ENCODE data around the gene ATP13A1.

The ATP13A1 gene

DNA sequence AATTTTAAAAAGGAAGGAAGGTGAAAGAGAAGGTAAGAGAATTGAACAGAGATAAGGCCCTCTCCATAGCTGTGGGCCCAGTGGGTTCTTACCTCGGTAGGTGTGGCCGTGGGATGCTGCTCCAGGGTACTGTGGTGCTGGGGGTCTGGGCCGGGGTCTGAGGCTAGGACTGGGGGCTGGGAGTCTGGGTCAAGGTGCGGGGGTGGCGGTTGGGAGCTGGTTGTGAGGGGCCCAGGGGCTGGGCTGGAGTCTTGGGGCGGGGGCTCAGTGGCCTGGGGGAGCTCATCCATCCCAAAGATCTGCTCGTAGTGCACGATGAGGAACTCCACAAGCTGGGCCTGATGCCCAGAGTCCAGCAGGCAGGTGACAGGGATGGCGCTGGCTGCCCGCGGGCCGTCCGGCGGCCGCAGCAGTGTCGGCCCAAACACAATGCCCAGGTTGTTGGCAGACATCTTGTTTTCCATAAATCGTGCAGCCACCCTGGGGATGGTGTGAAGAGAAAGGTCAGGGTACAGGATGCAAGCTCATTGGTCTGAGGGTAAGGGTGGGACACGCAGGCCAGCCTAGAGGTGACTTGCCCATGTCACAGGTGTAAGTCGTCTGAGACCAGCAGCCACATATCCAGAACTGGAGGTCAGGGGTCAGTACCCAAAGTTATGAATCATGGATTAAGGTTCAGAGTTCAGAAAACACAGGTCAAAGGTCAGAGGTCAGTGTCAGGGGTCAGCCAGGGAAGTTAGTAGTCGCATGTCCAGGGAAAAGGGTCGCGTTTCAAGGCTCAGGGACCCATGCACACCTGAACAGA lies 29.6 kb downstream of the ATP13A1 start:
- DNase-seq (ENCODE audit: low read depth): peak; percentile 1
- H3K4me3 ChIP-seq (ENCODE audit: low read depth, low read length): no peak overlapping the region
- TF ChIP-seq CTCF (IDR thresholded peaks at IDR 0.05; ENCODE audit: insufficient read depth, low read depth, low read length, missing control alignments): no peak

DNA sequence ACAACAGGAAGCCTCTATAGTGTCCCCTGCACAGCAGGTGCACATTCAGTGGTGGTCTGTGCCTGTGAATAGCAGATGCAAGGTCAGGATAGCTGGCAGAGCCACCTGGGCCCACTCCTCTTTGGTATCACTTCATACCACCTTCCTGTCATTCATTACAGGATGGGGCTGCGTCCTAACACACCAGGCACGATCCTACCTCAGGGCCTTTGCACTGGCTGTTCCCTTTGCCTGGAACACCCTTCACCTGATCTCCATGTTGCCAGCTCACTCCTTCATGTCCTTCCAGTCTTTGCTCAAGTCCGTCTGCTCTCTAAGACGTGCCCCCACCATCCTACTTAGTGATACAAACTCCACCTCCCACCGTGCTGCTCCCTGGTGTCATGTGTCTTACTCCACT lies 30.8 kb downstream of the ATP13A1 start:
- DNase-seq (ENCODE audit: low read depth): no peak
- TF ChIP-seq CTCF (IDR thresholded peaks at IDR 0.05; ENCODE audit: insufficient read depth, low read depth, low read length, missing control alignments): no peak
- H3K4me3 ChIP-seq (ENCODE audit: low read depth, low read length): no peak overlapping the region

- no peak for TF ChIP-seq CTCF (IDR thresholded peaks at IDR 0.05; ENCODE audit: insufficient read depth, low read depth, low read length, missing control alignments)
- no peak overlapping the region for H3K4me3 ChIP-seq (ENCODE audit: low read depth, low read length)
- DNase-seq (ENCODE audit: low read depth): no peak
These were observed 32.1 kb downstream of the ATP13A1 start for GRCh38 chr19:19631346-19631745.

GRCh38 chr19:19630426-19630825 lies 33.0 kb downstream of the ATP13A1 start:
- no peak for DNase-seq (ENCODE audit: low read depth)
- TF ChIP-seq CTCF (IDR thresholded peaks at IDR 0.05; ENCODE audit: insufficient read depth, low read depth, low read length, missing control alignments): no peak
- H3K4me3 ChIP-seq (ENCODE audit: low read depth, low read length): no peak overlapping the region

DNA sequence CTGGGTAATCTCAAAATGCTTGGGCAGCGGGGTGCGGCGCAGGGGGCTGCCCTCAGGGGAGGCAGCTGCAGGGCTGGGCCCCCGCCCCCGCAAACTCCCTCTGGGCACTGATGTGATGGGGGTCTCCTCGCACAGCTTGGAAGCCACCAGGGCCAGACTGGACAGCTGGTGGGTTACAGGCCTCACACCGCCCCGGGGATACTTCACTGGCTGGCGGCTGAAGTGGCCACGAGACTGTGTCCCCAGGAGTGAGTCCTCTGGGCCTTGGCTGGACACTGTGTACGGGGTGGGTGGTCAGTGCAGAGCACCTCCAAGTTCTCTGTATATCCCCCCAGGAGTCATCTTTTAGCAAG lies 33.4 kb downstream of the ATP13A1 start:
- no peak for TF ChIP-seq CTCF (IDR thresholded peaks at IDR 0.05; ENCODE audit: insufficient read depth, low read depth, low read length, missing control alignments)
- peak; percentile 2 for DNase-seq (ENCODE audit: low read depth)
- H3K4me3 ChIP-seq (ENCODE audit: low read depth, low read length): no peak overlapping the region

DNA sequence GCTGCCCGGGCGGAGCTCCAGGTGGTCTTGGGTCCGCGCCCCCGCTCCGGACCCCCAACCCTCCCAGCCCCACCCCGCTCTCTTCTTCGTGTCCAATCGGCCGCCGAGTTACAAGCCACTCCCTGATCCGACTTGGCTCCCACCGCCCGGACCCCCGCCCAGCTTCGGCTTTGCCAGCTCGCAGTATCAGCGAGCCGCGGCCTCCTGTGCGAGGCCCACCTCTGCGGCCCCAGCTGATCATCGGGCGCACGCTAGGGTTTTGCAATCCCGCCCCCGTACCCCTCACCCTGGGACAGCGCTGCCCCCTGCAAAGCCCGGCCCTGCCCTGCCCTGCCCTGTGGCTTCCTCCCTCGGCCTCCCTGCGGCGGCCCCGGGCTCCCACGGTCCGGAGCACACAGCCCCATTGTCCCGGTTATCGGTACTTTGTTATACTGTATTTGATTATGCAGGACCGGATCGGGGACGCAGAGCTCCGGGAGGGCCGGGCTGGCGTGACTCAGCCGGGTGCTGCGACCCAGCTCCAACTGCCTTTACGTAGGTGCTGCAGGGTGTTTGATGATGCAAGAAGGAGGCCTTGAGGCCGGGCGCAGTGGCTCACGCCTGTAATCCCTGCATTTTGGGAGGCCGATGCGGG lies 34.9 kb downstream of the ATP13A1 start:
- DNase-seq (ENCODE audit: low read depth): peak; percentile 58
- no peak for TF ChIP-seq CTCF (IDR thresholded peaks at IDR 0.05; ENCODE audit: insufficient read depth, low read depth, low read length, missing control alignments)
- peak overlapping the region; percentile 65 for H3K4me3 ChIP-seq (ENCODE audit: low read depth, low read length)

All from GM12865 (cell line).